Right hindlimb (tissue), 1 donor: ENCODE measurements around the gene CALB2.

ENCODE experiments used
- DNase-seq: peaks from one replicate; pipeline ENCODE4 v3.0.0-alpha.2; 2018

CALB2 gene

GRCh38 chr16:71429581-71429980 is 71.1 kb downstream of the CALB2 start:
- DNase-seq = no peak

DNA sequence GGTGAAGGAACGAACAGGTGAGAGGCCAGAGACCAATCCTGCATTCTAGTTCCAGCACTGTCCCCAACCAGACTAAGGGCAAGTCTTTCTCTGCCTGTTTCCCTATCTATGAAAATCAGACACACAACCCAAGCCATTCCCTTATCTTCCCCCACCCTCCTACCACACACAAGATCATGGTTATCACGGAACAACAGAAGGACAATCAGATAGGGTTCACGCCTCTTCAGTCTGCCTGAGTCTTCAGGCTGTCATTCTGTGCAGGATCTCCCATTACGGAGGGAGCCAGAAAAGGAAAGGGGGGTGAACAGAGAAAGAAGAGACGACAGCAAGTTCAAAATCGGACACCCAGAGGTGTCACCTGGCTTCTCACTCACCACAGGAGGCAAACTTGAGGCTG is 72.2 kb downstream of the CALB2 start:
- DNase-seq = no peak

- DNase-seq = no peak
These were observed 72.7 kb downstream of the CALB2 start for GRCh38 chr16:71431176-71431575.

- no peak for DNase-seq
These were observed 73.5 kb downstream of the CALB2 start for GRCh38 chr16:71431991-71432390.

GRCh38 chr16:71432906-71433305 is 74.4 kb downstream of the CALB2 start:
- no peak for DNase-seq

DNA sequence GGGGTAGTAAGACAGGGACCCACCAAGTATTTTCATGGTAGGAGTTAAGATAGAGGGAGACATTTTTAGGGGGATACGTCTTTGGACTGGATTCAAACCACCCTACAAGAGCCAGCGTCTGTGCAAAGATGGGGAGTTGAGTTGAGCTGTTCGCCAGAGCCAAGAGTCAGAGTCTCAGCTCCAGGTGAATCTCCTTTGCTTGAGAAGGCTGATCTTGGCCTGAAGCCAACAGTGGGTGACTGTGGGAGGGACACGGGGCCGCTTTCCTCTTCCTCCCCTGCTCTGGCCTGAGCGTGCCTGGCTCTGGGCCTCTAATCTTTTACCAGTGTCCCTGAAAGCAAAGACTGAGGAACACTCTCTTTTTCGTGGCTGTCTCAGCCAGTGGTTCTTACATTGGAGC is 78.0 kb downstream of the CALB2 start:
- no peak for DNase-seq

DNA sequence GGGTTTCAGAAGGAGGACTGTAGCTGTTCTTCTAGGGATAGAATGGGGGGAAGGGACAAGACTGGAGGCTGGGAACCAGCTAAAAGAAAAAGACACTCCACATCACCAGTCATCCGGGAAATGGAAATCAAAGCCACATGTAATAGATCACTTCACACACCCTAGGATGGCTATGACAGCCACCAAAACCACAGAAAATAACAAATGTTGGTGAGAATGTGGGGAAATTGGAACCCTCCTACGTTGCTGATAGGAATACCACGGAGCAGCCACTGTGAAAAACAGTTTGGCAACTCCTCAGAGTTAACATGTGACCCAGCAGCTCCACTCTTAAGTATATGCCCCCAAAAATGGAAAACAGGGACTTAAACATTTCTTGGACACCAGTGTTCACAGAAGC is 81.0 kb downstream of the CALB2 start:
- DNase-seq = no peak
